ENCODE results near the gene ITPKC.

DNA sequence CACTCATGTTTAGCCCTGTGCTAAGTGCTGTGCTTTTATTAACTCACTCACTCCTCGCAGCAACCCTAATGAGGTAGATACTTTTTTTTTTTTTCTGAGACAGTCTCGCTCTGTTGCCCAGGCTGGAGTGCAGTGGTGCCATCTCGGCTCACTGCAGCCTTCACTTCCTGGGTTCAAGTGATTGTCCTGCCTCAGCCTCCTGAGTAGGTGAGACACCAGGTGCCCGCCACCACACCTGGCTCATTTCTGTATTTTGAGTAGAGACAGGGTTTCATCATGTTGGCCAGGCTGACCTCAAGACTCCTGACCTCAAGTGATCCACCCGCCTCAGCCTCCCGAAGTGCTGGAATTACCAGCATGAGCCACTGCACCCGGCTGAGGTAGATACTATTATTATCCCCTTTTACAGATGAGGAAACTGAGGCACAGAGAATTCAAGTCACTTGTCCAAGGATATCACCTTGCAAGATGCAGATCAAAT, 2.5 kb downstream of the ITPKC start:
- no peak for TF ChIP-seq EZH2 (IDR thresholded peaks at IDR 0.05; ENCODE audit: borderline replicate concordance, low read depth, low read length, severe bottlenecking)
- TF ChIP-seq, protein P1, sequence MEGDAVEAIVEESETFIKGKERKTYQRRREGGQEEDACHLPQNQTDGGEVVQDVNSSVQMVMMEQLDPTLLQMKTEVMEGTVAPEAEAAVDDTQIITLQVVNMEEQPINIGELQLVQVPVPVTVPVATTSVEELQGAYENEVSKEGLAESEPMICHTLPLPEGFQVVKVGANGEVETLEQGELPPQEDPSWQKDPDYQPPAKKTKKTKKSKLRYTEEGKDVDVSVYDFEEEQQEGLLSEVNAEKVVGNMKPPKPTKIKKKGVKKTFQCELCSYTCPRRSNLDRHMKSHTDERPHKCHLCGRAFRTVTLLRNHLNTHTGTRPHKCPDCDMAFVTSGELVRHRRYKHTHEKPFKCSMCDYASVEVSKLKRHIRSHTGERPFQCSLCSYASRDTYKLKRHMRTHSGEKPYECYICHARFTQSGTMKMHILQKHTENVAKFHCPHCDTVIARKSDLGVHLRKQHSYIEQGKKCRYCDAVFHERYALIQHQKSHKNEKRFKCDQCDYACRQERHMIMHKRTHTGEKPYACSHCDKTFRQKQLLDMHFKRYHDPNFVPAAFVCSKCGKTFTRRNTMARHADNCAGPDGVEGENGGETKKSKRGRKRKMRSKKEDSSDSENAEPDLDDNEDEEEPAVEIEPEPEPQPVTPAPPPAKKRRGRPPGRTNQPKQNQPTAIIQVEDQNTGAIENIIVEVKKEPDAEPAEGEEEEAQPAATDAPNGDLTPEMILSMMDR (IDR thresholded peaks at IDR 0.05; ENCODE audit: borderline replicate concordance, extremely low read depth, low read length, poor library complexity, severe bottlenecking), result no peak
